NOMO-1 (cell line): Measurements from ENCODE around the gene RNF111.
A peak's percentile ranks its signal among the peaks of the same experiment; 100 is the strongest.
"Not testable (repeated sequence)": the region's sequence is repeated elsewhere in the genome, so short reads cannot be mapped to it uniquely, and the experiment has no call there.

ENCODE experiments used
- DNase-seq, 2 experiments: peaks; one replicate each; lab custom pipeline; 2025; ENCODE audit not compliant: unreplicated experiment in 2 of 2; lab: John Stamatoyannopoulos, UW

The RNF111 gene

GRCh38 chr15:59127255-59127654 lies 139.8 kb downstream of the RNF111 start:
- DNase-seq: not testable (repeated sequence)

- DNase-seq: no peak
These were observed 144.0 kb downstream of the RNF111 start for GRCh38 chr15:59131456-59131855.

- DNase-seq: no peak
These were observed 144.6 kb downstream of the RNF111 start for GRCh38 chr15:59131969-59132562.

GRCh38 chr15:59133929-59134427 lies 146.5 kb downstream of the RNF111 start:
- no peak for DNase-seq

- DNase-seq: no peak
These were observed 150.1 kb downstream of the RNF111 start for GRCh38 chr15:59137566-59137965.

GRCh38 chr15:59138243-59138642 lies 150.8 kb downstream of the RNF111 start:
- peak; percentile 59 to 60 for DNase-seq

GRCh38 chr15:59140422-59141226 lies 153.2 kb downstream of the RNF111 start:
- DNase-seq: no peak

GRCh38 chr15:59143281-59143680 lies 155.8 kb downstream of the RNF111 start:
- no peak for DNase-seq

GRCh38 chr15:59144594-59144993 lies 157.1 kb downstream of the RNF111 start:
- DNase-seq: peak in 1 of 2 experiments; percentile 11
